Measurements from ENCODE around the gene ELL.

DNA sequence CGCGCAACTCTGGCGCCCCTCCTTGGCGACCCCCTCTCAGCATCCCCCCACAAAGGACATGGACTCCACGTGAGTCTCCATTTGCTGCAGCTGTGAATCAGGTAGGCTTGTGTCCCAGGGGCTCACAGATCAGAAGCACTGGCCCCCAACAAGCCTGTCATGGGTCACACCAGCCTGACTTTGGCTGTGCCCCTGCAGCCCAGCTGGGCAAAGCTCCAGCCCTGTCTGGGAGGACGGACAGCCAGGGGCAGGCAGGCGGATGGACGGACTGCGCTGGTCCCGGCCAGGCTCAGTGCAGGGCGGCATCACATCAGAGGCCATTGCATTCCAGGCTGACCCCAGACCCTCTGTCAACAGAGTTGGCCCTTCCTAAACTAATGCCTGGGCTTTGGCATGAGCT lies 55.5 kb downstream of the ELL start:
- TF ChIP-seq, protein P1, sequence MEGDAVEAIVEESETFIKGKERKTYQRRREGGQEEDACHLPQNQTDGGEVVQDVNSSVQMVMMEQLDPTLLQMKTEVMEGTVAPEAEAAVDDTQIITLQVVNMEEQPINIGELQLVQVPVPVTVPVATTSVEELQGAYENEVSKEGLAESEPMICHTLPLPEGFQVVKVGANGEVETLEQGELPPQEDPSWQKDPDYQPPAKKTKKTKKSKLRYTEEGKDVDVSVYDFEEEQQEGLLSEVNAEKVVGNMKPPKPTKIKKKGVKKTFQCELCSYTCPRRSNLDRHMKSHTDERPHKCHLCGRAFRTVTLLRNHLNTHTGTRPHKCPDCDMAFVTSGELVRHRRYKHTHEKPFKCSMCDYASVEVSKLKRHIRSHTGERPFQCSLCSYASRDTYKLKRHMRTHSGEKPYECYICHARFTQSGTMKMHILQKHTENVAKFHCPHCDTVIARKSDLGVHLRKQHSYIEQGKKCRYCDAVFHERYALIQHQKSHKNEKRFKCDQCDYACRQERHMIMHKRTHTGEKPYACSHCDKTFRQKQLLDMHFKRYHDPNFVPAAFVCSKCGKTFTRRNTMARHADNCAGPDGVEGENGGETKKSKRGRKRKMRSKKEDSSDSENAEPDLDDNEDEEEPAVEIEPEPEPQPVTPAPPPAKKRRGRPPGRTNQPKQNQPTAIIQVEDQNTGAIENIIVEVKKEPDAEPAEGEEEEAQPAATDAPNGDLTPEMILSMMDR (IDR thresholded peaks at IDR 0.05; ENCODE audit: insufficient read depth, low read length), result no peak
- no peak for TF ChIP-seq POLR2AphosphoS5 (IDR thresholded peaks at IDR 0.05; ENCODE audit: low read depth)
- no peak for TF ChIP-seq GABPA (IDR thresholded peaks at IDR 0.05; ENCODE audit: low read depth)
- no peak for TF ChIP-seq SPI1 (IDR thresholded peaks at IDR 0.05; ENCODE audit: borderline replicate concordance, low read depth)

Data from HL-60 (cell line).